Mesenchymal stem cell (in vitro differentiated cells and primary cell): Measurements from ENCODE around the gene NPVF. TPM values are rescaled to one million over a fixed set of nuclear protein-coding genes. Genes with fewer than 3 reads are reported as not detected.

Experiments used
- DNase-seq: peaks from one replicate; pipeline ENCODE4 v3.0.0-alpha.2; 2013
- H2AFZ ChIP-seq: one replicate; pipeline ENCODE4 v1.6.1; 2013; ENCODE audit warnings: low read depth, mild to moderate bottlenecking, control low read depth, inconsistent platforms, low read length, moderate library complexity
- H2AK5ac ChIP-seq: 2 replicates; pipeline ENCODE4 v1.6.1; 2013; ENCODE audit warnings: low read length, moderate library complexity, mild to moderate bottlenecking, inconsistent platforms; ENCODE audit not compliant: severe bottlenecking
- H2BK120ac ChIP-seq: one replicate; pipeline ENCODE4 v1.6.1; 2013; ENCODE audit warnings: low read depth, mild to moderate bottlenecking, inconsistent platforms, low read length, moderate library complexity
- H2BK12ac ChIP-seq, 2 experiments: one replicate each; pipeline ENCODE4 v1.6.1; 2013; ENCODE audit warnings: inconsistent platforms in 2 of 2, low read length in 2 of 2, mild to moderate bottlenecking in 2 of 2, moderate library complexity in 2 of 2, control low read depth in 1 of 2
- H2BK15ac ChIP-seq: one replicate; pipeline ENCODE4 v1.6.1; 2013; ENCODE audit warnings: mild to moderate bottlenecking, low read depth, inconsistent platforms; ENCODE audit not compliant: poor library complexity, severe bottlenecking
- H2BK5ac ChIP-seq: 2 replicates; pipeline ENCODE4 v1.6.1; 2013; ENCODE audit warnings: low read depth, mild to moderate bottlenecking, low read length, control low read depth, inconsistent platforms; ENCODE audit not compliant: poor library complexity, severe bottlenecking
- H3K14ac ChIP-seq, 2 experiments: one replicate each; pipeline ENCODE4 v1.6.1; 2013; ENCODE audit warnings: inconsistent platforms in 2 of 2, low read length in 2 of 2, control low read depth in 1 of 2, mild to moderate bottlenecking in 1 of 2, moderate library complexity in 1 of 2
- H3K18ac ChIP-seq, 2 experiments: one replicate each; pipeline ENCODE4 v1.6.1; 2013; ENCODE audit warnings: inconsistent platforms in 2 of 2, low read length in 2 of 2, control low read depth in 1 of 2, low read depth in 1 of 2, mild to moderate bottlenecking in 1 of 2
- H3K23ac ChIP-seq, 2 experiments: one replicate each; pipeline ENCODE4 v1.6.1; 2013; ENCODE audit warnings: inconsistent platforms in 2 of 2, low read length in 2 of 2, mild to moderate bottlenecking in 2 of 2, moderate library complexity in 2 of 2, control low read depth in 1 of 2
- H3K27ac ChIP-seq: 2 replicates; pipeline ENCODE4 v1.5.1; 2013; ENCODE audit warnings: mild to moderate bottlenecking, moderate library complexity, low read length, control low read depth, inconsistent platforms; ENCODE audit not compliant: poor library complexity, severe bottlenecking
- H3K27me3 ChIP-seq, 2 experiments: 2 replicates each; pipeline versions ENCODE4 v1.6.1 to v1.7.0; 2013; ENCODE audit warnings: low read length in 2 of 2, mild to moderate bottlenecking in 2 of 2, moderate library complexity in 2 of 2, control low read depth in 1 of 2, inconsistent platforms in 1 of 2; ENCODE audit not compliant: control insufficient read depth in 1 of 2, insufficient read depth in 1 of 2
- H3K36me3 ChIP-seq, 2 experiments: 2 replicates each; pipeline versions ENCODE4 v1.6.1 to v1.7.0; 2013; ENCODE audit warnings: low read length in 2 of 2, control low read depth in 1 of 2, inconsistent platforms in 1 of 2, low read depth in 1 of 2, mild to moderate bottlenecking in 1 of 2; ENCODE audit not compliant: insufficient read depth in 2 of 2, control insufficient read depth in 1 of 2
- H3K4ac ChIP-seq, 2 experiments: one replicate each; pipeline ENCODE4 v1.6.1; 2013; ENCODE audit warnings: inconsistent platforms in 2 of 2, low read length in 2 of 2, mild to moderate bottlenecking in 2 of 2, moderate library complexity in 2 of 2, control low read depth in 1 of 2, low read depth in 1 of 2
- H3K4me1 ChIP-seq: 2 replicates; pipeline ENCODE4 v1.6.1; 2013; ENCODE audit warnings: low read depth, low read length, control low read depth; ENCODE audit not compliant: control insufficient read depth, insufficient read depth
- H3K4me2 ChIP-seq: 2 replicates; pipeline ENCODE4 v1.6.1; 2013; ENCODE audit warnings: low read length, mild to moderate bottlenecking, inconsistent platforms; ENCODE audit not compliant: poor library complexity, severe bottlenecking
- H3K4me3 ChIP-seq, 2 experiments: 2 replicates each; pipeline versions ENCODE4 v1.5.1 to v1.7.0; 2013; ENCODE audit warnings: low read length in 2 of 2, mild to moderate bottlenecking in 2 of 2, control low read depth in 1 of 2, low read depth in 1 of 2; ENCODE audit not compliant: insufficient read depth in 1 of 2
- H3K79me1 ChIP-seq: replicated peaks from 2 replicates; pipeline ENCODE4 v1.6.1; 2013; ENCODE audit warnings: mild to moderate bottlenecking, control low read depth, low read length, inconsistent platforms; ENCODE audit not compliant: poor library complexity, severe bottlenecking
- H3K9ac ChIP-seq: 2 replicates; pipeline ENCODE4 v1.7.0; 2013; ENCODE audit warnings: mild to moderate bottlenecking, low read length, moderate library complexity
- H3K9me3 ChIP-seq: 2 replicates; pipeline ENCODE4 v1.7.0; 2013; ENCODE audit warnings: mild to moderate bottlenecking, low read length; ENCODE audit not compliant: control insufficient read depth
- H4K8ac ChIP-seq: one replicate; pipeline ENCODE4 v1.6.1; 2013; ENCODE audit warnings: inconsistent platforms, mild to moderate bottlenecking, low read length, moderate library complexity
- H4K91ac ChIP-seq: one replicate; pipeline ENCODE4 v1.6.1; 2013; ENCODE audit warnings: mild to moderate bottlenecking, low read length, inconsistent platforms
- WGBS: methylation state at CpG from one replicate; pipeline ENCODE4 v1.1.7; 2013; ENCODE audit warnings: mixed read lengths; 5-methylcytosine and 5-hydroxymethylcytosine counted together
- small RNA-seq: library from polyadenylated mRNA; stranded (forward); fragments of <200 nt; extraction: miRNeasy Mini kit (QIAGEN cat#:217004); gene quantifications from one replicate; pipeline ENCODE3, GENCODE V24; 2013; ENCODE audit warnings: low read depth

Gene NPVF

DNA sequence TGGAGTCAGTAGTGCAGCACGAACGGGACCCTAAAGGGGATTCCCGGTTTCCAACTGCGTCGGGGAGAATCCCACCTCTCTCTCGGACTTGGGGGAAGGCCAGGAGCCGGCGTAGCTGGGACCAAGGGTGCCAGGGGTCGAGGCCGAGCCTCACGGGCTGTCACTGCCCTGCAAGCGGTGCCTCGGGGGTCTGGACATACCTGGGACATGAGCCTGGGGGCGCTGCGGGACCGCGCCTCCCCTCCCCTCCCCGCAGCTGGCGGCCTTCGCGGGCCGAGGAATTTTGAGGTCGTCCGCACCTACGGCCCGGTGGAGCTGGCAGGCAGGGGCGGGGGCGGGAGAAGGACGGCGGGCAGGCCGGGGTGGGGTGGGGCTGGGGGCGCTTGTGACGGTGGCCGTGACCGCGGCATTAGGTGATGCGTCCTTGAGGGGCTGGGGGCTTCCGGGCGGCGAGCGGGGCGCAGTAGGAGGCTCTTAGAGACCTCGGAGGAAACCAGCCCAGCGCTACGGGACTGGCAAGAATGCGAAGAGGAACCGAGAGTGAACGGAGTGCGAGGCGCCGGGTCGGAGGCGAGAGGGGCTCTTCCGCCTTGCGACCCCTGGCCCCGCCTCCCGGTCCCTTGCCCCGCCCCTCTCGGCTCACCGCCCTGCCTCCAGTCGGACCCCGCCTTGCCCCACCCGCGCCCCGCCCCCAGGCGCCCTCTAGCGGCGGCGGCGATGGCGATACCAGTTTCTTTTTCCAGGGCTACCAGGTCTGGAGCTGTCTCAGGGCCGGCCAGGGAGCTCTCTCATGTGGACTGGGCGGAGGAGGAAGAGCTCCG, 48.3 kb downstream of the NPVF start:
- H3K4ac ChIP-seq: peak overlapping the region in 1 of 2 experiments; percentile 65
- H4K8ac ChIP-seq: peak overlapping the region; percentile 98
- H2BK12ac ChIP-seq: peak overlapping the region; percentile 14 to 24
- H2AK5ac ChIP-seq: no peak overlapping the region
- H2BK120ac ChIP-seq: no peak overlapping the region
- H3K36me3 ChIP-seq: no peaks in the 10 kb centered on the region
- H3K9me3 ChIP-seq: no peaks in the 10 kb centered on the region
- 2% methylated on average over 64 of the region's 74 CpGs for WGBS
- H2BK5ac ChIP-seq: no peak overlapping the region
- H2AFZ ChIP-seq: peak overlapping the region; percentile 73
- H3K27ac ChIP-seq: no peak overlapping the region
- peak overlapping the region; percentile 89 to 93 for H3K18ac ChIP-seq
- H3K23ac ChIP-seq: no peak overlapping the region
- H2BK15ac ChIP-seq: peak overlapping the region; percentile 85
- H3K4me2 ChIP-seq: peak overlapping the region; percentile 69
- H3K79me1 ChIP-seq: no peaks in the 10 kb centered on the region
- H3K27me3 ChIP-seq: no peaks in the 10 kb centered on the region
- peak overlapping the region; percentile 81 to 89 for H3K4me3 ChIP-seq
- H4K91ac ChIP-seq: peak overlapping the region; percentile 90
- peak overlapping the region; percentile 81 for H3K9ac ChIP-seq
- H3K4me1 ChIP-seq: peaks cover 2% of the 10 kb centered on the region
- DNase-seq: peak; percentile 83
- peak overlapping the region in 1 of 2 experiments; percentile 85 for H3K14ac ChIP-seq

DNA sequence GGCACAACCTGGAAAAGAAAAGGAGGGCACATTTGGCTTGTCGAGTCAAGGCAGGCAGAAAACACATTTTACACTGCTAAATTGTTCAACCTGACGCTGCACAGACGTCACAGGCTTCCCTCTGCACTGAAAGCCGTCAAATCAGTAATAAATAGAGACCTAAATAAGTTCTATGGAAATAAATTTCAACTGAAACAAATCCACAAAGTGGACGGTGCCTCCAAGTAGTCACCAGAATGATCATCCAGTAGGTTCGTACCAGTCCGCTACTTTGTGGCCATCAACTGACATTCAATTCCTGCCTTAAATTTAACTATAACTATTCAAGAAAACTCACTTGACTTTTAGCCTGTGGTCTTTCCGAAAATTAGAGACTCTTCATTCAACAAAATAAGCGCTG, 49.0 kb downstream of the NPVF start:
- H3K4me3 ChIP-seq: peak overlapping the region; percentile 81 to 89
- WGBS: 63% methylated on average over 9 of the region's 9 CpGs
- no peaks in the 10 kb centered on the region for H3K79me1 ChIP-seq
- H4K8ac ChIP-seq: no peak overlapping the region
- H3K18ac ChIP-seq: no peak overlapping the region
- H2AFZ ChIP-seq: no peak overlapping the region
- no peak overlapping the region for H2BK15ac ChIP-seq
- H2BK120ac ChIP-seq: no peak overlapping the region
- H3K14ac ChIP-seq: no peak overlapping the region
- no peak overlapping the region for H2AK5ac ChIP-seq
- H3K4me2 ChIP-seq: peak overlapping the region; percentile 69
- H2BK5ac ChIP-seq: no peak overlapping the region
- no peaks in the 10 kb centered on the region for H3K27me3 ChIP-seq
- peak overlapping the region; percentile 81 for H3K9ac ChIP-seq
- peaks cover 2% of the 10 kb centered on the region for H3K4me1 ChIP-seq
- H4K91ac ChIP-seq: no peak overlapping the region
- H3K27ac ChIP-seq: no peak overlapping the region
- H2BK12ac ChIP-seq: no peak overlapping the region
- no peak overlapping the region for H3K23ac ChIP-seq
- no peaks in the 10 kb centered on the region for H3K9me3 ChIP-seq
- H3K4ac ChIP-seq: peak overlapping the region in 1 of 2 experiments; percentile 65
- no peaks in the 10 kb centered on the region for H3K36me3 ChIP-seq
- no peak for DNase-seq

Small RNA genes within 50 kb of the gene (small RNA-seq; reads per million reads assigned to genes)
- gene RF00012: not detected
